ENCODE results near the gene HID1.

DNA sequence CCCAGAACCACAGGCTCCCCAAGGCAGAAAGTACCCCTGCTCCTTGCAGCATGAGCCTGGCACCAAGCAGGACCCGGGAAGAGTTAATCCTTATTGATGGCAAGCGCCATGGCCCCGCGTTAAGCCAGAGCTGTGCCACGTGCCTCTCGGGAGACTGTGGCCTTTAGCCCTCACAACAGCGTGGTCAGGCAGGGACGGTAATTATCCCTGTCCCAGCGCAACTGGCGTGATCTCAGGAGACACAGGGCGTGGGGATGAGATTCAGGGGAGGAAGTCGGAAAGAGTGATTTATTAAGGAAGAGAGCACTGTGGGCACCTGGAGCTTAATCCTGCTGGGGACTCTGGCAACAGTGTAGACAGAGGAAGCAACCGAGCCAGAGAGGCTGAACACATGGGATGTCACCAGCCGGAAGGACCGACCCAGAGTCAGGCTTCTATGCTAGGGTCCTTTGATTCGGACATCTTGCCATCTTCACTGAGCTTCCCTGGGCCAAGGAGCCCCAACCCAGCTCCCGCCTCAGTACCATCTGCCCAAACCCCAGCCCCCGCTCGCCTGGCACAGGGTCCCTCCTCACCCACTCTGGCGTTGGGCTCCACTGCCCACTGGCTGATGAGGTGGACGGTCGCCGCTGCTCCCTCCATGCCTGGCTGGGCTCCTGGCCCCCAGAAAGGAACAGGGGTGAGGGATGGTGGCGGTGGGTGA, 20.0 kb downstream of the HID1 start:
- TF ChIP-seq, protein P1, sequence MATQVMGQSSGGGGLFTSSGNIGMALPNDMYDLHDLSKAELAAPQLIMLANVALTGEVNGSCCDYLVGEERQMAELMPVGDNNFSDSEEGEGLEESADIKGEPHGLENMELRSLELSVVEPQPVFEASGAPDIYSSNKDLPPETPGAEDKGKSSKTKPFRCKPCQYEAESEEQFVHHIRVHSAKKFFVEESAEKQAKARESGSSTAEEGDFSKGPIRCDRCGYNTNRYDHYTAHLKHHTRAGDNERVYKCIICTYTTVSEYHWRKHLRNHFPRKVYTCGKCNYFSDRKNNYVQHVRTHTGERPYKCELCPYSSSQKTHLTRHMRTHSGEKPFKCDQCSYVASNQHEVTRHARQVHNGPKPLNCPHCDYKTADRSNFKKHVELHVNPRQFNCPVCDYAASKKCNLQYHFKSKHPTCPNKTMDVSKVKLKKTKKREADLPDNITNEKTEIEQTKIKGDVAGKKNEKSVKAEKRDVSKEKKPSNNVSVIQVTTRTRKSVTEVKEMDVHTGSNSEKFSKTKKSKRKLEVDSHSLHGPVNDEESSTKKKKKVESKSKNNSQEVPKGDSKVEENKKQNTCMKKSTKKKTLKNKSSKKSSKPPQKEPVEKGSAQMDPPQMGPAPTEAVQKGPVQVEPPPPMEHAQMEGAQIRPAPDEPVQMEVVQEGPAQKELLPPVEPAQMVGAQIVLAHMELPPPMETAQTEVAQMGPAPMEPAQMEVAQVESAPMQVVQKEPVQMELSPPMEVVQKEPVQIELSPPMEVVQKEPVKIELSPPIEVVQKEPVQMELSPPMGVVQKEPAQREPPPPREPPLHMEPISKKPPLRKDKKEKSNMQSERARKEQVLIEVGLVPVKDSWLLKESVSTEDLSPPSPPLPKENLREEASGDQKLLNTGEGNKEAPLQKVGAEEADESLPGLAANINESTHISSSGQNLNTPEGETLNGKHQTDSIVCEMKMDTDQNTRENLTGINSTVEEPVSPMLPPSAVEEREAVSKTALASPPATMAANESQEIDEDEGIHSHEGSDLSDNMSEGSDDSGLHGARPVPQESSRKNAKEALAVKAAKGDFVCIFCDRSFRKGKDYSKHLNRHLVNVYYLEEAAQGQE (IDR thresholded peaks at IDR 0.05; ENCODE audit: borderline replicate concordance): no peak
- no peak for TF ChIP-seq EP300 (conservative IDR thresholded peaks at IDR 0.05; ENCODE audit: poor library complexity, severe bottlenecking)
- TF ChIP-seq, protein P2, sequence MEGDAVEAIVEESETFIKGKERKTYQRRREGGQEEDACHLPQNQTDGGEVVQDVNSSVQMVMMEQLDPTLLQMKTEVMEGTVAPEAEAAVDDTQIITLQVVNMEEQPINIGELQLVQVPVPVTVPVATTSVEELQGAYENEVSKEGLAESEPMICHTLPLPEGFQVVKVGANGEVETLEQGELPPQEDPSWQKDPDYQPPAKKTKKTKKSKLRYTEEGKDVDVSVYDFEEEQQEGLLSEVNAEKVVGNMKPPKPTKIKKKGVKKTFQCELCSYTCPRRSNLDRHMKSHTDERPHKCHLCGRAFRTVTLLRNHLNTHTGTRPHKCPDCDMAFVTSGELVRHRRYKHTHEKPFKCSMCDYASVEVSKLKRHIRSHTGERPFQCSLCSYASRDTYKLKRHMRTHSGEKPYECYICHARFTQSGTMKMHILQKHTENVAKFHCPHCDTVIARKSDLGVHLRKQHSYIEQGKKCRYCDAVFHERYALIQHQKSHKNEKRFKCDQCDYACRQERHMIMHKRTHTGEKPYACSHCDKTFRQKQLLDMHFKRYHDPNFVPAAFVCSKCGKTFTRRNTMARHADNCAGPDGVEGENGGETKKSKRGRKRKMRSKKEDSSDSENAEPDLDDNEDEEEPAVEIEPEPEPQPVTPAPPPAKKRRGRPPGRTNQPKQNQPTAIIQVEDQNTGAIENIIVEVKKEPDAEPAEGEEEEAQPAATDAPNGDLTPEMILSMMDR (IDR thresholded peaks at IDR 0.05; ENCODE audit: poor library complexity, severe bottlenecking): no peak

Data from neural cell (in vitro differentiated cells).